ENCODE data around the gene ARL15.

DNA sequence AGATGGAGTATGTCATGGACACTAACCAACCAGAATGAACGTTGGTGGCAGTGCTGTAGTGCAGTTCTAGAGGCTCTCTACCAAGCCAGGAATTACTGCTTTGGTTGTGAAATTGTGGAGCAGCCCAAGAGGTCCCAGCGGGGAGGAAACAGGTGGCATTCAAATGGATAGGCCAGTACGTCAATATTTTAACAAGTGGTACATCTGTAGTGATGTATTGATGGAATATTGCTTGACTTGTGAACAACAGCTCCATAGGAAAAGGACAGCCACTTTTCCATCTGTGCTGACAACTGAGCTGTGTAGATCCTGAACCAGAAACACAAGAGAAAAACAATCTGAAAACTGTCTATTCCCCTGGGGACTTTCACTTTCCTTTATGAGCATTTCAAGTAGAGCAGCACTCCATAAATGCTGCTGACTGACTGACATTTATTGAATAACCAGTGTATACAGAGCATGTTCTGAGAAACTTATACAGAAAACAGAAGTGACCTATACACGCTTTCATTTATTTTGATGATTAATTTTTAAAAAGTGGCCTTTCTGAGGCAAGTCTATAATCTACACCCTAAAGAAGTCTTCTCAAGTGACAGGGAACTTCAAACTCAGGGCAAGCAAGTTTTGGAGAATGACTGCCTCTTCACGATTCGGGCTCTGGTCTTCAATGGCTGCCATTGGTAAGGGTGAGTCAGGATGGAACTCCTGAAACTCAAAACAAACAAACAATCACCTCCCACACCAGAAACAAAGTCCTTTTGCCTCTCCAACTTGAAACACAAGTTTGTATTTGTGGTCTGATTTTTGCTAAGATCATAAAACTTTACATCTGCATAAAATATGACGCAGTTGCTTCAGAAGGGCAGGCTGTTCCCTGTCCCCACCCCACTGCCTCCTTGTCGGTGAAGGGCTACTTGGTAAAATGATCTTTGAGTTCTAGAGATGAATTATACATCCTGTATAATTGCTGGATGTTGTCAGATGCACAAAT lies 387.6 kb downstream of the ARL15 start:
- no peak for TF ChIP-seq POLR2A (IDR thresholded peaks at IDR 0.05)
- TF ChIP-seq, protein P1, sequence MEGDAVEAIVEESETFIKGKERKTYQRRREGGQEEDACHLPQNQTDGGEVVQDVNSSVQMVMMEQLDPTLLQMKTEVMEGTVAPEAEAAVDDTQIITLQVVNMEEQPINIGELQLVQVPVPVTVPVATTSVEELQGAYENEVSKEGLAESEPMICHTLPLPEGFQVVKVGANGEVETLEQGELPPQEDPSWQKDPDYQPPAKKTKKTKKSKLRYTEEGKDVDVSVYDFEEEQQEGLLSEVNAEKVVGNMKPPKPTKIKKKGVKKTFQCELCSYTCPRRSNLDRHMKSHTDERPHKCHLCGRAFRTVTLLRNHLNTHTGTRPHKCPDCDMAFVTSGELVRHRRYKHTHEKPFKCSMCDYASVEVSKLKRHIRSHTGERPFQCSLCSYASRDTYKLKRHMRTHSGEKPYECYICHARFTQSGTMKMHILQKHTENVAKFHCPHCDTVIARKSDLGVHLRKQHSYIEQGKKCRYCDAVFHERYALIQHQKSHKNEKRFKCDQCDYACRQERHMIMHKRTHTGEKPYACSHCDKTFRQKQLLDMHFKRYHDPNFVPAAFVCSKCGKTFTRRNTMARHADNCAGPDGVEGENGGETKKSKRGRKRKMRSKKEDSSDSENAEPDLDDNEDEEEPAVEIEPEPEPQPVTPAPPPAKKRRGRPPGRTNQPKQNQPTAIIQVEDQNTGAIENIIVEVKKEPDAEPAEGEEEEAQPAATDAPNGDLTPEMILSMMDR (IDR thresholded peaks at IDR 0.05): no peak

Measured in esophagus squamous epithelium (tissue), 4 donors.